VCaP (cell line): ENCODE results near the gene UPF2.
A peak's percentile ranks its signal among the peaks of the same experiment; 100 is the strongest.

Experiments
- H3K27ac ChIP-seq: fragments of 450-650 bp; 2 replicates; pipeline ENCODE4 v1.5.1; 2017
- CTCF ChIP-seq: fragments of 450-650 bp; conservative IDR thresholded peaks from 2 replicates; pipeline ENCODE4 v1.5.1; 2017; ENCODE audit warnings: mild to moderate bottlenecking, moderate library complexity

The UPF2 gene

DNA sequence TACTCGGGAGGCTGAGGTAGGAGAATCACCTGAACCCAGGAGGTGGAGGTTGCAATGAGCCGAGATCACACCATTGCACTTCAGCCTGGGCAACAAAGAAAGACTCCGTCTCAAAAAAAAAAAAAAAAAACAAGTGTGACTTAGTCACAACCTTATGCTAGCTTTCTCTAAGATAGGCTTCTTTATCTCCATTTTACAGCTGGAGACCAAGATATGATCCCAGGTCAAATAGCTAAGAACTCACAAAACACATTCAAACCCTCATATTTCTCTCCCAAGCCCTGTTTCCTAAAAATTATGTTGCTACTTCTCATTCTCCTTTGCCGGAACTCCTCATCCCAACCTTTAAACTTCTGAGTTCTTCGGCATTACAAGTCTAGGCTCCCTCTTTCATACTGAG lies 13.1 kb upstream of the UPF2 start:
- TF ChIP-seq CTCF: no peak

DNA sequence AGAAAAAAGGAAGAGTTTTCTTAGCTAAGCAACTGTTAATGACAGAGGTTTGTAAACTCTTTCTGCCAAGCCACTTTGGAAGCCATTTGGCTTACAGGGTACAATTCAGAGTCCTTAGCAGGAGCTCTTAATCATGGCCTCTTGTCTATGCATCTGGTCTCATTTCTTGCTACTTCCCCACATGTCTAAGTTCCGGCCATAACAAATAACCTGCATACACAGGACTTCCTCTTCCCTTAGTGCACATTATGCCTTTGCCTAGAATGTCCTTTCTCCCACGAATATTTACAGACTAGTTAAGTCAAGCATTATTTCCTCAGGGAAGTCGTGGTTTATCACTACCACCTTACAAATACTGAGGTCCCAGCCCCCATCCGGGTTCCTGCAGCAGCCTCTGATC lies 8.6 kb upstream of the UPF2 start:
- no peak for TF ChIP-seq CTCF
- no peak overlapping the region for H3K27ac ChIP-seq

More for the DNA sequence above, 13.1 kb upstream of the UPF2 start:
- no peak overlapping the region for H3K27ac ChIP-seq

GRCh38 chr10:12050528-12050927 lies 7.9 kb upstream of the UPF2 start:
- H3K27ac ChIP-seq: no peak overlapping the region

DNA sequence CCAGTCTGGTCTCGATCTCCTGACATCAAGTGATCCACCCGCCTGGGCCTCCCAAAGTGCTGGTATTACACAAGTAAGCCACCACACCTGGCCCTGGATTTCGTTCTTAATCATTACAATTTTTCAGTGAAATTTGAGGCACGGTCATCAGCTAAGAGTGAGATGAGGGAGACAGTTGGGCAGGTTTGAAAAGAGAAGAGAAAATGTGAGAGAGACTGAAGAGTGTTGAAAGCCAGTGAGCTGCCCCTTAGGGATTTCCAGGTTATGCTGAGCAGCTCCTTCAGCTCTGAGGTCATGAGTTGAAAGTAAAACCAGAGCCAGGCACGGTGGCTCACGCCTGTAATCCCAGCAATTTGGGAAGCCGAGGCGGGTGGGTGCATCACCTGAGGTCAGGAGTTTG lies 5.9 kb upstream of the UPF2 start:
- no peak overlapping the region for H3K27ac ChIP-seq
- no peak for TF ChIP-seq CTCF

More at GRCh38 chr10:12050528-12050927, 7.9 kb upstream of the UPF2 start:
- no peak for TF ChIP-seq CTCF

DNA sequence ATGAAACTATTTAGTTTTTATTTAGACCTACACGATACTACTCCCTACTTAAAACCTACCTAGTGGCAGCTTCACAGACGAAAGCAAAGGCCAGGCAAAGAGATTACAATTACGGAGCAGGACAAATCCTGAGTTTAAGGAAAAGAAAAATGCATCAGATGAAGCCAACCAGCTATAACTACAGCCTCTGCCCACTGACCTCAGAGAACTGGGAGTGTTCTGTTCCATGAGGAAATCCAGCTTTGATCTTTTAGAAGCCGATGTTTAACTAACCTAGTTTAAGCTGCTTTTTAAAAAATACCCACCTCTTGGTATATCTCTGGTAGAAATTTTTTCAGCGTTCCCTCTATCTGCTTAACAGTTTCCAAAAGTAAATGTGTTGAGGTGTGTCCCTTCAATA lies 3.0 kb upstream of the UPF2 start:
- TF ChIP-seq CTCF: no peak
- no peak overlapping the region for H3K27ac ChIP-seq

DNA sequence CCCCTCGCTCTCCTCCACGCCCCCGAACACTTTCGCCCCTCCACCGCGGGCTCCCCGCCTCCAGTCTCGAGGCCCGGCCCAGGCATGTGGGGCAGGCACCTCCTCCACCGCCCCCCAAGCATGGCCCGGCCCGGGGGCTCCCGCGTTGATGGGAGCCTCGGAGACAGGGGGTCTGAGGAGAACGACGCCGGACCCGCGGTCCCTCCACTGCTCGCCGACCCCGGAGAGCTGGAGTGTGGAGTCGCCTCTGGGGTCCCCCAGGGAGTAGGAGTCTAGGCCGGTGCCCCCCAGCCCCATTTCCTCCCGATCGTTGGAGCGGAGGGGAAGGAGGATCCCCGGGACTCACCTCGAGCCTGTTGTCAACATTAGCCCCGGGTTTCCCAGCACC lies 206 bp downstream of the UPF2 start:
- no peak for TF ChIP-seq CTCF
- peak overlapping the region; percentile 98 for H3K27ac ChIP-seq

DNA sequence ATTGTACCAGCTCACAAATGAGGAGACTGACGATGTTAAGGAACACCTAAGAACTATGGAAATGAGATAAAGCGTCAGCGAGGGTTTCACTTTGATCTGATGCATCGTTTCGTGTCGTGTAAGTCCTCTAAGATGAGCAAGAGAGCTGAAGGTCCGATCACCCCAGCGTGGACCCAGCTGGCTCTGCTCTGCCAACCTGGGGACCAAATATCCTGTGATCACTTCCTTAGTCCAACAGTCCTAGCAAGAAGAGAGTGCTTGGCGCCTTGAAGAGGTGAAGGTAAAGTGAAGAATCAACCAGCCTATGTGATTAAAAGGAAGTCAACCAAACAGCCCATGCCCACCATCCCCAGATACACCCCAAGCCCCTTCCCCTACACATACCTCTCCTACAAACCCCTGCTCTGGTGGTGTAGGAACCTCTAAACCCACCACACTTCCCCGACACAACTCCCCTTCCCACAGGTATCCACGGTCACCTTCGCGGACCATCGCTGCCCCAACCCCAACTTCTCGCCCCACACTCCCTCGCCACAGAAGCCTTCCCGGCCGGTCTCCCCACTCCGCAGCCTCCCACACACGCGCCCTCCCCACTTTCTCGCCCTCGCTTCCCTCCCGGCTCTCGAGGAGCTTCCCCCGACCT lies 722 bp downstream of the UPF2 start:
- TF ChIP-seq CTCF: no peak
- H3K27ac ChIP-seq: peak overlapping the region; percentile 98
